K562 (cell line): ENCODE results near the gene ISCA1. TPM values are rescaled to one million over a fixed set of nuclear protein-coding genes. Genes with fewer than 3 reads are reported as not detected.

Experiments used
- ARNT ChIP-seq, 2 experiments: fragments of 450-650 bp; IDR thresholded peaks; 2 replicates each; pipeline ENCODE4 v1.6.1; 2016; ENCODE audit warnings: mild to moderate bottlenecking in 1 of 2
- CREBBP ChIP-seq: IDR thresholded peaks from one replicate; pipeline ENCODE4 v1.6.1; 2012; ENCODE audit warnings: low read depth, mild to moderate bottlenecking, control low read depth, inconsistent platforms, low read length
- FOXK1 ChIP-seq: sonication (generic); formaldehyde crosslinking; IDR thresholded peaks from 2 replicates; pipeline ENCODE4 v1.8.0; 2022; ENCODE audit warnings: missing genetic modification reagents, mild to moderate bottlenecking, borderline replicate concordance
- GTF2F1 ChIP-seq: IDR thresholded peaks from 2 replicates; pipeline ENCODE4 v1.6.1; 2011; ENCODE audit warnings: low read depth, low read length, improper control_type of control experiment
- KDM2B ChIP-seq: fragments of 250-450 bp; sonication (Bioruptor Pico); IDR thresholded peaks from 2 replicates; pipeline ENCODE4 v1.8.0; 2021; ENCODE audit warnings: mild to moderate bottlenecking, moderate library complexity
- NEUROD1 ChIP-seq: fragments of 150-350 bp; IDR thresholded peaks from 2 replicates; pipeline ENCODE4 v1.6.1; 2014; ENCODE audit warnings: borderline replicate concordance, low read length, low read depth; ENCODE audit not compliant: partially characterized antibody
- PHB ChIP-seq: fragments of 250-450 bp; sonication (Bioruptor Pico); IDR thresholded peaks from 2 replicates; pipeline ENCODE4 v1.5.0; 2021
- PHF20 ChIP-seq: fragments of 450-650 bp; IDR thresholded peaks from 2 replicates; pipeline ENCODE4 v1.6.1; 2018; ENCODE audit not compliant: partially characterized antibody
- PYGO2 ChIP-seq: fragments of 450-650 bp; IDR thresholded peaks from 2 replicates; pipeline ENCODE4 v1.6.1; 2016; ENCODE audit warnings: mild to moderate bottlenecking, missing genetic modification characterization, moderate library complexity, missing compliant biosample characterization
- RBM34 ChIP-seq: fragments of 200-400 bp; formaldehyde crosslinking; IDR thresholded peaks from 2 replicates; pipeline ENCODE4 v1.6.1; 2018; ENCODE audit warnings: low read length, borderline replicate concordance; ENCODE audit not compliant: insufficient read depth
- TEAD1 ChIP-seq, 2 experiments: fragments of 450-650 bp in 1 of 2; sonication (generic) in 1 of 2; formaldehyde crosslinking; IDR thresholded peaks; 2 replicates each; pipeline versions ENCODE4 v1.4.0 to v1.8.0; 2020 to 2022; ENCODE audit warnings: mild to moderate bottlenecking in 2 of 2, missing genetic modification reagents in 1 of 2
- YY1 ChIP-seq, 3 experiments: IDR thresholded peaks; 2 replicates each; pipeline ENCODE4 v1.6.1; 2011; ENCODE audit warnings: low read length in 2 of 3, mild to moderate bottlenecking in 2 of 3, moderate library complexity in 2 of 3, borderline replicate concordance in 1 of 3, control low read depth in 1 of 3, low read depth in 1 of 3; ENCODE audit not compliant: insufficient read depth in 3 of 3, insufficient replicate concordance in 2 of 3, control insufficient read depth in 1 of 3, insufficient read length in 1 of 3; ENCODE audit errors: extremely low read depth in 1 of 3
- ZNF561 ChIP-seq: fragments of 450-650 bp; formaldehyde crosslinking; conservative IDR thresholded peaks from 2 replicates; pipeline ENCODE4 v1.4.0; 2020; ENCODE audit warnings: mild to moderate bottlenecking, moderate library complexity
- ZNF76 ChIP-seq: fragments of 250-450 bp; sonication (Bioruptor Pico); IDR thresholded peaks from 2 replicates; pipeline ENCODE4 v1.4.0; 2020; ENCODE audit warnings: mild to moderate bottlenecking, moderate library complexity, borderline replicate concordance
- polyA plus RNA-seq, 8 experiments: library from polyadenylated mRNA; depleted of rRNA in 4 of 8; stranded (reverse) in 5 of 8; unstranded in 3 of 8; fragments of >200 nt; fragmentation: Nextera tagmentation in 2 of 8; fragmentation: Illumina TruSeq in 1 of 8; extraction: Ambion mirVana in 2 of 8; extraction: Trizol in 1 of 8; gene quantifications; 2 replicates each; pipeline versions ENCODE4 v1.2.1 to v1.2.3, GENCODE V29; 2011 to 2014; ENCODE audit warnings: inconsistent platforms in 1 of 8, missing spikeins in 1 of 8
- total RNA-seq, 7 experiments: library from RNA; depleted of rRNA in 6 of 7; stranded (reverse); fragments of >200 nt in 6 of 7; fragmentation: Illumina TruSeq in 2 of 7; extraction: Trizol in 2 of 7; gene quantifications; 2 replicates each; pipeline versions ENCODE4 v1.2.1 to v1.2.3, GENCODE V29; 2011 to 2021; ENCODE audit warnings: low replicate concordance in 1 of 7
- TF ChIP-seq, protein P1 (sequence below): sonication (generic); formaldehyde crosslinking; IDR thresholded peaks from 2 replicates; pipeline ENCODE4 v1.8.0; 2023; ENCODE audit warnings: mild to moderate bottlenecking, missing genetic modification reagents
- TF ChIP-seq, protein P2 (sequence below): fragments of 250-450 bp; sonication (Bioruptor Pico); IDR thresholded peaks from 2 replicates; pipeline ENCODE4 v1.8.0; 2021; ENCODE audit warnings: moderate library complexity, mild to moderate bottlenecking, inconsistent platforms
- TF ChIP-seq, protein P3 (sequence below), 2 experiments: fragments of 450-650 bp in 1 of 2; IDR thresholded peaks; 2 replicates each; pipeline ENCODE4 v1.6.1; 2011 to 2017; ENCODE audit warnings: low read depth in 2 of 2, antibody characterized with exemption in 1 of 2, borderline replicate concordance in 1 of 2, low read length in 1 of 2, mild to moderate bottlenecking in 1 of 2, mixed read lengths in 1 of 2; ENCODE audit not compliant: control insufficient read depth in 1 of 2

Gene ISCA1
- total and polyA plus RNA-seq, 9 of the 15 experiments (the other 6 are each of a cell fraction or from before 2014, with no cell fraction given): 6.5 to 27.1 (median 20.0) TPM

DNA sequence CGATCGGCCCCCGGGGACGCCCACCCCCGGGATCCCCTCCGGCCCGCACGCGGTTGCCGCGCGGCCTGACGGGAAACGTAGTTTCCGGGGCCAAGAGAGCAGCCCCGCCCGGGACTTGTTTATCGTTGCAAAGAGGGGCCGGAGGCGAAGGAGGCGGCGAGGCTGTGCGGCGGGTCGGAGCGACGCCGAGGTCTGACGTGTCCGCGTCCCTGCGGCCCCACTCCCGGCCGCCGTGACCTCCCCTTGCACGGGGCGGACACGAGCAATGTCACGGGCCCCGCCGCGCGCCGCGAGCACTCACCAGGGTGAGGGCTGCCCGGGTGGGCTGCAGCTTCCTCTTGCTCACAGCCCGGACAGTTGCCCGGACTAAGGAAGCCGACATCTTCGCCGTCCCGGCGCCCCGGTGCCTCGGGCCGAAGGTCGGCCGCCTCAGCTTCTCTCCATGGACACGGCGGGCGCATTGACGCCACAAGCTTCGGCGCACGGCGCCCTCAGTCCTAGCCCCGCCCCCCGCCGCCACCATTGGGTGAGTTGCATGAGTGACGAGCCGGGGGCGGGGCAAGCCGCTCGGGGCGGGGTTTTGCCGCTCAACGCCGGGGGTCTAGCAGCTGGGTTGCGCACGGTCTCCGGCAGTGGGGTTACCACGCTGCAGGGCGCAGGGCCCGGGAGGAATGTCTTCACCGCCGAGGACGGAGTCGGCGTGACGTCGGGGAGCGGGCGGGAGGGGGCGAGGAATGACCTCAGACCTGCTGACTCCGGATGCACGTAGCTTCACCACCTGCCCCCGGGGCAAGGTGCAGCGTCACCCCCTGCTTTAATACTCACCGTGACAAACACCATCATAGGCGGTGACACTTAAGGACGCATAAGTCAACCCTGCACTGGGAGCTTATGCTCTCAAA, at the start of gene ISCA1 (continued):
- TF ChIP-seq, protein P1, sequence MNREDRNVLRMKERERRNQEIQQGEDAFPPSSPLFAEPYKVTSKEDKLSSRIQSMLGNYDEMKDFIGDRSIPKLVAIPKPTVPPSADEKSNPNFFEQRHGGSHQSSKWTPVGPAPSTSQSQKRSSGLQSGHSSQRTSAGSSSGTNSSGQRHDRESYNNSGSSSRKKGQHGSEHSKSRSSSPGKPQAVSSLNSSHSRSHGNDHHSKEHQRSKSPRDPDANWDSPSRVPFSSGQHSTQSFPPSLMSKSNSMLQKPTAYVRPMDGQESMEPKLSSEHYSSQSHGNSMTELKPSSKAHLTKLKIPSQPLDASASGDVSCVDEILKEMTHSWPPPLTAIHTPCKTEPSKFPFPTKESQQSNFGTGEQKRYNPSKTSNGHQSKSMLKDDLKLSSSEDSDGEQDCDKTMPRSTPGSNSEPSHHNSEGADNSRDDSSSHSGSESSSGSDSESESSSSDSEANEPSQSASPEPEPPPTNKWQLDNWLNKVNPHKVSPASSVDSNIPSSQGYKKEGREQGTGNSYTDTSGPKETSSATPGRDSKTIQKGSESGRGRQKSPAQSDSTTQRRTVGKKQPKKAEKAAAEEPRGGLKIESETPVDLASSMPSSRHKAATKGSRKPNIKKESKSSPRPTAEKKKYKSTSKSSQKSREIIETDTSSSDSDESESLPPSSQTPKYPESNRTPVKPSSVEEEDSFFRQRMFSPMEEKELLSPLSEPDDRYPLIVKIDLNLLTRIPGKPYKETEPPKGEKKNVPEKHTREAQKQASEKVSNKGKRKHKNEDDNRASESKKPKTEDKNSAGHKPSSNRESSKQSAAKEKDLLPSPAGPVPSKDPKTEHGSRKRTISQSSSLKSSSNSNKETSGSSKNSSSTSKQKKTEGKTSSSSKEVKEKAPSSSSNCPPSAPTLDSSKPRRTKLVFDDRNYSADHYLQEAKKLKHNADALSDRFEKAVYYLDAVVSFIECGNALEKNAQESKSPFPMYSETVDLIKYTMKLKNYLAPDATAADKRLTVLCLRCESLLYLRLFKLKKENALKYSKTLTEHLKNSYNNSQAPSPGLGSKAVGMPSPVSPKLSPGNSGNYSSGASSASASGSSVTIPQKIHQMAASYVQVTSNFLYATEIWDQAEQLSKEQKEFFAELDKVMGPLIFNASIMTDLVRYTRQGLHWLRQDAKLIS (CRISPR knock-in tag): no peak; the same call in 1 of the 2 replicates
- no peak for TF ChIP-seq PHF20
- no peak for TF ChIP-seq ARNT (IDR thresholded peaks at IDR 0.05)
- 0 out of 2 replicates have a peak, but pooled peaks have one; percentile 43 for TF ChIP-seq GTF2F1
- TF ChIP-seq RBM34: peak; percentile 24; the same call in 1 of the 2 replicates
- TF ChIP-seq TEAD1 (CRISPR knock-in tag; IDR thresholded peaks at IDR 0.05): no peak
- TF ChIP-seq, protein P2, sequence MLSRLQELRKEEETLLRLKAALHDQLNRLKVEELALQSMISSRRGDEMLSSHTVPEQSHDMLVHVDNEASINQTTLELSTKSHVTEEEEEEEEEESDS (CRISPR knock-in tag): no peak
- TF ChIP-seq PHB (CRISPR knock-in tag): no peak
- no peak for TF ChIP-seq KDM2B (CRISPR knock-in tag)
- TF ChIP-seq CREBBP: no peak
- TF ChIP-seq YY1 (IDR thresholded peaks at IDR 0.05; ENCODE audit: borderline replicate concordance in 1 of 3, control insufficient read depth in 1 of 3, extremely low read depth in 1 of 3, insufficient read depth in 3 of 3, insufficient read length in 1 of 3, insufficient replicate concordance in 2 of 3, low read depth in 1 of 3, low read length in 2 of 3): peak in 1 of 3 experiments; percentile 54
- TF ChIP-seq FOXK1 (CRISPR knock-in tag): no peak
- TF ChIP-seq ZNF561 (CRISPR knock-in tag): no peak
- no peak for TF ChIP-seq NEUROD1
- no peak for TF ChIP-seq ZNF76 (CRISPR knock-in tag)
- TF ChIP-seq, protein P3, sequence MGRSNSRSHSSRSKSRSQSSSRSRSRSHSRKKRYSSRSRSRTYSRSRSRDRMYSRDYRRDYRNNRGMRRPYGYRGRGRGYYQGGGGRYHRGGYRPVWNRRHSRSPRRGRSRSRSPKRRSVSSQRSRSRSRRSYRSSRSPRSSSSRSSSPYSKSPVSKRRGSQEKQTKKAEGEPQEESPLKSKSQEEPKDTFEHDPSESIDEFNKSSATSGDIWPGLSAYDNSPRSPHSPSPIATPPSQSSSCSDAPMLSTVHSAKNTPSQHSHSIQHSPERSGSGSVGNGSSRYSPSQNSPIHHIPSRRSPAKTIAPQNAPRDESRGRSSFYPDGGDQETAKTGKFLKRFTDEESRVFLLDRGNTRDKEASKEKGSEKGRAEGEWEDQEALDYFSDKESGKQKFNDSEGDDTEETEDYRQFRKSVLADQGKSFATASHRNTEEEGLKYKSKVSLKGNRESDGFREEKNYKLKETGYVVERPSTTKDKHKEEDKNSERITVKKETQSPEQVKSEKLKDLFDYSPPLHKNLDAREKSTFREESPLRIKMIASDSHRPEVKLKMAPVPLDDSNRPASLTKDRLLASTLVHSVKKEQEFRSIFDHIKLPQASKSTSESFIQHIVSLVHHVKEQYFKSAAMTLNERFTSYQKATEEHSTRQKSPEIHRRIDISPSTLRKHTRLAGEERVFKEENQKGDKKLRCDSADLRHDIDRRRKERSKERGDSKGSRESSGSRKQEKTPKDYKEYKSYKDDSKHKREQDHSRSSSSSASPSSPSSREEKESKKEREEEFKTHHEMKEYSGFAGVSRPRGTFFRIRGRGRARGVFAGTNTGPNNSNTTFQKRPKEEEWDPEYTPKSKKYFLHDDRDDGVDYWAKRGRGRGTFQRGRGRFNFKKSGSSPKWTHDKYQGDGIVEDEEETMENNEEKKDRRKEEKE (IDR thresholded peaks at IDR 0.05; ENCODE audit: borderline replicate concordance in 1 of 2, control insufficient read depth in 1 of 2, low read depth in 2 of 2, low read length in 1 of 2): no peak
- TF ChIP-seq PYGO2 (tag): no peak
